Peyer's patch (tissue), 4 donors: Measurements from ENCODE around the gene F5. TPM values are rescaled to one million over a fixed set of nuclear protein-coding genes. Genes with fewer than 3 reads are reported as not detected.

Experiments
- DNase-seq, 3 donors: peaks; one replicate each; pipeline ENCODE4 v3.0.0-alpha.2; 2017 to 2019
- H3K27ac ChIP-seq, 4 donors: fragments of 200-600 bp; sonication (generic); one replicate each; pipeline ENCODE4 v1.5.1; 2016 to 2019
- H3K27me3 ChIP-seq, 2 donors: fragments of 200-600 bp; sonication (generic); one replicate each; pipeline ENCODE4 v1.5.1; 2019
- H3K36me3 ChIP-seq, 3 donors: fragments of 200-600 bp; sonication (generic); one replicate each; pipeline ENCODE4 v1.5.1; 2016 to 2019
- H3K4me1 ChIP-seq, 4 donors: fragments of 200-600 bp; sonication (generic); one replicate each; pipeline ENCODE4 v1.5.1; 2016 to 2019
- H3K4me3 ChIP-seq, 4 donors: fragments of 200-600 bp; sonication (generic); 1 replicate in 3 of 4; 2 replicates in 1 of 4; pipeline ENCODE4 v1.5.1; 2016 to 2019; ENCODE audit warnings: mild to moderate bottlenecking in 1 of 4
- H3K9me3 ChIP-seq, 4 donors: fragments of 200-600 bp; sonication (generic); one replicate each; pipeline ENCODE4 v1.5.1; 2016 to 2019; ENCODE audit warnings: mild to moderate bottlenecking in 1 of 4
- POLR2A ChIP-seq, 2 donors: fragments of 450-650 bp; IDR thresholded peaks; one replicate each; pipeline ENCODE4 v1.5.1; 2017; ENCODE audit warnings: antibody characterized with exemption in 2 of 2, mild to moderate bottlenecking in 2 of 2, moderate library complexity in 2 of 2
- total RNA-seq, 4 donors: library from RNA; depleted of rRNA; stranded (reverse); fragments of >200 nt; gene quantifications; one replicate each; pipeline ENCODE4 v1.1.0, GENCODE V29; 2016
- TF ChIP-seq, protein P1 (sequence below), 6 experiments: fragments of 450-650 bp in 4 of 6; fragments of 200-600 bp in 2 of 6; sonication (generic) in 1 of 6; IDR thresholded peaks; one replicate each; pipeline ENCODE4 v1.5.1; 2017 to 2019; ENCODE audit warnings: antibody characterized with exemption in 6 of 6, mild to moderate bottlenecking in 3 of 6, moderate library complexity in 1 of 6

Gene F5
- total RNA-seq, 4 donors from 2014 or later = 0.18 to 0.80 (median 0.28) TPM; not detected in 1

DNA sequence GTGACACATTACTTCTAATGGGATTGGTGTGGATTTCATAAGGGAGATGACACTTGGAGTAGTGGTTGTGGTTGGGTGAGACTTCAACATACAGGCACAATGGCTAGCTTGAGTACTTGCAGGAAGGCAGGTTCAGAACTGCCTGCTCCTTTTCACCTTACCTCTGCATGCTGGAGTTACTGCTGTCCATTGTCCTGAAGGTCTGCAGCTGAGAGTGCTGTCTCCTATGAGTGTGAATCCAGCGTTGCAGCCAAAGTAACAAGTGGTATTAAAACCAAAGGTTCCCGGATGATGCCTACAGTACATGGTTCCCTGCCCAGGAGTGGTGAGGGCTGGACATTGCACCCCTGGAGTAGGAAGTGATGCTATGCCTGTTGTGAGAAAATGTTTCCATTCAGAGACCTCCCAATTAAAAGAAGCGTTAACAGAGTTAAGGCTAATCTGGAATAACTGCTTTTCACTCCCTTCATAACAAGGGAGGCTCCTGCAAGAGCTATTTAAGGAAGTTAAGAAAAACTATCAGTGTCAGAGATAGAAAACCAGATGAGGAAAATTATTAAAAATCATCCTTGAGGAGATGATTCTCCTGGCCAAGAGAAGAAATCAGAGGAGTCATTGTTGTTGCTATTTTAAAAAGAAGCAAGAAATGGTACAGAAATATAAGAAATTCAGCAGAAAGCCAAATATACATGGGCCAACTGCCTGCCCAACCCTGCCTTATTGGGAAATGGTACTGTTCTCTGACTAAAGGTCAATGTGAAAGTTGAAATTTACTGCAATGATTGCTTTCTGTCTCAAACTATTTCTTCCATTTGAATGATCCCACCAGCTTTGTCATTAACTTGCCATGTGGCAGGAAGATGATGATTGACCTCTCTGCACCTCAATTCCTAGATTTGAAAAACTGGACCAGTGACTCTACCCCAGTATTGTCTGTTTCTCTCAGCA, 9.8 kb upstream of the F5 start:
- TF ChIP-seq, protein P1, sequence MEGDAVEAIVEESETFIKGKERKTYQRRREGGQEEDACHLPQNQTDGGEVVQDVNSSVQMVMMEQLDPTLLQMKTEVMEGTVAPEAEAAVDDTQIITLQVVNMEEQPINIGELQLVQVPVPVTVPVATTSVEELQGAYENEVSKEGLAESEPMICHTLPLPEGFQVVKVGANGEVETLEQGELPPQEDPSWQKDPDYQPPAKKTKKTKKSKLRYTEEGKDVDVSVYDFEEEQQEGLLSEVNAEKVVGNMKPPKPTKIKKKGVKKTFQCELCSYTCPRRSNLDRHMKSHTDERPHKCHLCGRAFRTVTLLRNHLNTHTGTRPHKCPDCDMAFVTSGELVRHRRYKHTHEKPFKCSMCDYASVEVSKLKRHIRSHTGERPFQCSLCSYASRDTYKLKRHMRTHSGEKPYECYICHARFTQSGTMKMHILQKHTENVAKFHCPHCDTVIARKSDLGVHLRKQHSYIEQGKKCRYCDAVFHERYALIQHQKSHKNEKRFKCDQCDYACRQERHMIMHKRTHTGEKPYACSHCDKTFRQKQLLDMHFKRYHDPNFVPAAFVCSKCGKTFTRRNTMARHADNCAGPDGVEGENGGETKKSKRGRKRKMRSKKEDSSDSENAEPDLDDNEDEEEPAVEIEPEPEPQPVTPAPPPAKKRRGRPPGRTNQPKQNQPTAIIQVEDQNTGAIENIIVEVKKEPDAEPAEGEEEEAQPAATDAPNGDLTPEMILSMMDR (IDR thresholded peaks at IDR 0.05) = no peak
- no peak for TF ChIP-seq POLR2A (IDR thresholded peaks at IDR 0.05)
- no peaks in the 10 kb centered on the region for H3K4me1 ChIP-seq
- no peak for DNase-seq
- no peak overlapping the region for H3K27ac ChIP-seq
- no peaks in the 10 kb centered on the region for H3K27me3 ChIP-seq
- H3K36me3 ChIP-seq = no peaks in the 10 kb centered on the region
- no peaks in the 10 kb centered on the region for H3K9me3 ChIP-seq
- no peak overlapping the region for H3K4me3 ChIP-seq

DNA sequence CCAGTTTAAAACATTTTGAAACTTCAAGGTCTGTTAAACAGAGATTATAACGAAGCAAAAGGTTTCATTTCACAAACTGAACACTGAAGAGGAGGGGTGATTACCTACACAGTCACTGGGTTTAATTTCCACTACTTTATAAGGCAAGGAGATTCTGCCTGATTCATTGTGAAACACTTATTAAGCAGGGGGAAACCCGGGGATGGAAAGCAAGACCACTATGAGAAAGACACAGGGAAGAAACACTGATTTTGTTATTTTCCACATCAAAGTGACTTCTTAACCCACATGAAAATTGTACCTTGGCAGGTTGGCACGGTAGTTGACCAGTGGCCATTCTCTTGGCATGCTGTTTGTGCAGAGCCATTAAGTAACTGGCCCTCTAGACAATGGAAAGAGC, 8.1 kb upstream of the F5 start:
- Histone ChIP-seq H3K4me3 (no peak overlapping the region), H3K36me3 (no peaks in the 10 kb centered on the region), H3K27me3 (no peaks in the 10 kb centered on the region), H3K27ac (no peak overlapping the region), H3K9me3 (no peaks in the 10 kb centered on the region), H3K4me1 (no peaks in the 10 kb centered on the region)
- TF ChIP-seq, protein P1 (IDR thresholded peaks at IDR 0.05) = no peak
- no peak for TF ChIP-seq POLR2A (IDR thresholded peaks at IDR 0.05)
- no peak for DNase-seq

DNA sequence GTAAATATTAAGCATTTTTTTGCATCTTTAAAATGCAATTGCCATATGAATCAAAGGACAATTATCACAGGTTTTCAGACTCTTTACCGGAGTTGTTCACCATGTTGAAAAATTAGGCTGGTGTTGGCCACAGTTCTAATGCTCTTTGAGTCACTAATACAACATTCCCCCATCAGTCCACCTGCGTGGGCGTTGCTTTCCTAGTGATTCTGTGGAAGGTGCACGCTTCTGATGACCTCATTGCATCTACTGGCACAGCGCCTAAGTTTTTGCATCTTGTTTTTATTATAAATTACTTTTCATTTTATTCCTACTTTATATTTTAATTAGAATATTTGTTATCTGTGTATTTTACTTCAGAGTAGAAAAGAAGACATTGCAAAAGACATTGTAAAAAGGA, 4.7 kb upstream of the F5 start:
- Histone ChIP-seq H3K27me3 (no peaks in the 10 kb centered on the region), H3K27ac (no peak overlapping the region), H3K36me3 (no peaks in the 10 kb centered on the region), H3K4me3 (no peak overlapping the region), H3K9me3 (no peaks in the 10 kb centered on the region), H3K4me1 (peaks cover 0 to 3% (median 0%) of the 10 kb centered on the region in 4 donors)
- DNase-seq = no peak
- no peak for TF ChIP-seq POLR2A (IDR thresholded peaks at IDR 0.05)
- TF ChIP-seq, protein P1 (IDR thresholded peaks at IDR 0.05) = no peak

DNA sequence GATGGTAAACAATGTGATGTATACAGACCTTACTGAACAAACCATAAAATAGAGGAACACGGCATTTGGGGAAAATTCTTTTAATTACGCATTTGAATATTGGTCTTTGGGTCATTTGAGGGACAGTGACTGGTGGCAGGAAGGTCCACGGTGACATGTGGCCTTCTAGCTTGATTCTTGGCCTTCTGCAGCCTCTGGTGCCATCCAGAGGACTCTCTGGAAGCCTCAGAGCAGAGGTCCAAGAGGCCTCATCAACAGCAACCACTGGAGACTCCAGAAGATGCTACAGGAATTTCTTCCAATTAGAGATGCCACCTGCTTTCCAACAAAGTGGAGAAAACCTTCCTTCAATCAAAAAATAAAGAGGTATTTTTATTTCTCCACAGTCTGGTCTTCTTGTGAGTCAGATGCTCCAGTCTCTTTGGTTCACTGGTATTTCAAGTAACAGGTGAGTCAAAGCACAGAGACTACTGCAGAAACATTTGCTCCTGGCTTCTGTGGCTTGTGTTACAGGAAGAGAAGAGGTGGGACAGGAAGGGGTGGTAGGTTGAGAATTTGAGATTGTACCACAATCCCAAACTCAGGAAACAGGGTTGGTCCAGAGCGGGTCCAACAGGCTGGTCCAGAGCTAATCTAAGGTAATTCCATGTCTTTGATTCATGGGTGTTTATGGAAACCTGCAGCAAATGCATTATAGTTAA, 2.7 kb upstream of the F5 start:
- H3K4me3 ChIP-seq = no peak overlapping the region
- H3K4me1 ChIP-seq = peaks cover 0 to 3% (median 0%) of the 10 kb centered on the region in 4 donors
- H3K36me3 ChIP-seq = no peaks in the 10 kb centered on the region
- no peak for TF ChIP-seq POLR2A (IDR thresholded peaks at IDR 0.05)
- TF ChIP-seq, protein P1 (IDR thresholded peaks at IDR 0.05) = no peak
- H3K9me3 ChIP-seq = no peaks in the 10 kb centered on the region
- no peaks in the 10 kb centered on the region for H3K27me3 ChIP-seq
- no peak for DNase-seq
- no peak overlapping the region for H3K27ac ChIP-seq

DNA sequence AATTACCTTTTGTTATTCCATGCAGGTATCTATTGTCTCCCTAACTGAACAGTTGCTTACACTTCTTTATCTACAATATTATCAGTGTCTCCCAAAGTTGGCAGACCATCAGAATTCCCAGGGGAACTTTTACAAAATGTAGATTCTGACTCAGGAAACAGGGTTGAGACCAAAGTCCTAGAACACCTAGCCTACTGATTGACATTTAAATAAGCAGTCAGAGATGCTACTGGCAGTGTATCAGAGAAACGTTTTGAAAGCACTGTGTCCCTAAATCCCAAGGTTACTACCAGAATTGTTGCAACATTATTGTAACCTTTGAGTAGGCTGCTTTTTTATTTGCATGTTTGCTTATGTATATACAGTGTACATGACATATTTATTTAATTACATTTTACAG, 1.8 kb upstream of the F5 start:
- no peak overlapping the region for H3K27ac ChIP-seq
- peaks cover 0 to 3% (median 0%) of the 10 kb centered on the region in 4 donors for H3K4me1 ChIP-seq
- H3K36me3 ChIP-seq = no peaks in the 10 kb centered on the region
- TF ChIP-seq, protein P1 (IDR thresholded peaks at IDR 0.05) = no peak
- no peak for TF ChIP-seq POLR2A (IDR thresholded peaks at IDR 0.05)
- H3K9me3 ChIP-seq = no peaks in the 10 kb centered on the region
- DNase-seq = no peak
- no peak overlapping the region for H3K4me3 ChIP-seq
- H3K27me3 ChIP-seq = no peaks in the 10 kb centered on the region
